K562 (cell line): Measurements from ENCODE around the gene OR51G2. TPM values are rescaled to one million over a fixed set of nuclear protein-coding genes. Genes with fewer than 3 reads are reported as not detected.
A peak's percentile ranks its signal among the peaks of the same experiment; 100 is the strongest.

Source experiments
- ARHGAP35 ChIP-seq: fragments of 450-650 bp; IDR thresholded peaks from 2 replicates; pipeline ENCODE4 v1.6.1; 2018; ENCODE audit not compliant: partially characterized antibody
- C11orf30 ChIP-seq: fragments of 450-650 bp; IDR thresholded peaks from 2 replicates; pipeline ENCODE4 v1.6.1; 2016; ENCODE audit warnings: low read depth, mild to moderate bottlenecking
- GMEB1 ChIP-seq: fragments of 250-450 bp; sonication (Bioruptor Pico); IDR thresholded peaks from 2 replicates; pipeline ENCODE4 v1.4.0; 2020; ENCODE audit warnings: mild to moderate bottlenecking
- MAFF ChIP-seq: IDR thresholded peaks from 2 replicates; pipeline ENCODE4 v1.6.1; 2012; ENCODE audit warnings: low read length, improper control_type of control experiment
- MAFK ChIP-seq: IDR thresholded peaks from 2 replicates; pipeline ENCODE4 v1.6.1; 2011; ENCODE audit warnings: low read length, improper control_type of control experiment
- NFE2L1 ChIP-seq: fragments of 450-650 bp; IDR thresholded peaks from 2 replicates; pipeline ENCODE4 v1.6.1; 2016; ENCODE audit warnings: missing genetic modification characterization, low read depth, mild to moderate bottlenecking, missing compliant biosample characterization, moderate library complexity, borderline replicate concordance
- RBBP5 ChIP-seq: fragments of 200-600 bp; sonication (generic); IDR thresholded peaks from 2 replicates; pipeline ENCODE4 v1.6.1; 2012; ENCODE audit warnings: borderline replicate concordance, mild to moderate bottlenecking, low read length, control low read depth, inconsistent platforms; ENCODE audit not compliant: insufficient read depth, poor library complexity, severe bottlenecking
- RNF2 ChIP-seq: sonication (generic); IDR thresholded peaks from 2 replicates; pipeline ENCODE4 v1.6.1; 2016
- SMARCE1 ChIP-seq: fragments of 450-650 bp; IDR thresholded peaks from 2 replicates; pipeline ENCODE4 v1.7.1; 2016; ENCODE audit warnings: mild to moderate bottlenecking
- TRIM28 ChIP-seq: fragments of 450-650 bp; IDR thresholded peaks from 2 replicates; pipeline ENCODE4 v1.6.1; 2017
- polyA plus RNA-seq, 8 experiments: library from polyadenylated mRNA; depleted of rRNA in 4 of 8; stranded (reverse) in 5 of 8; unstranded in 3 of 8; fragments of >200 nt; fragmentation: Nextera tagmentation in 2 of 8; fragmentation: Illumina TruSeq in 1 of 8; extraction: Ambion mirVana in 2 of 8; extraction: Trizol in 1 of 8; gene quantifications; 2 replicates each; pipeline versions ENCODE4 v1.2.1 to v1.2.3, GENCODE V29; 2011 to 2014; ENCODE audit warnings: inconsistent platforms in 1 of 8, missing spikeins in 1 of 8
- total RNA-seq, 7 experiments: library from RNA; depleted of rRNA in 6 of 7; stranded (reverse); fragments of >200 nt in 6 of 7; fragmentation: Illumina TruSeq in 2 of 7; extraction: Trizol in 2 of 7; gene quantifications; 2 replicates each; pipeline versions ENCODE4 v1.2.1 to v1.2.3, GENCODE V29; 2011 to 2021; ENCODE audit warnings: low replicate concordance in 1 of 7
- TF ChIP-seq, protein P1 (sequence below): fragments of 450-650 bp; IDR thresholded peaks from 2 replicates; pipeline ENCODE4 v1.7.1; 2018; ENCODE audit warnings: mild to moderate bottlenecking, low read depth; ENCODE audit not compliant: partially characterized antibody
- TF ChIP-seq, protein P2 (sequence below): sonication (generic); formaldehyde crosslinking; IDR thresholded peaks from 2 replicates; pipeline ENCODE4 v1.8.0; 2022; ENCODE audit warnings: mild to moderate bottlenecking, low read depth, missing genetic modification reagents

The OR51G2 gene
- total and polyA plus RNA-seq, 9 of the 15 experiments (the other 6 are each of a cell fraction or from before 2014, with no cell fraction given), result not detected

DNA sequence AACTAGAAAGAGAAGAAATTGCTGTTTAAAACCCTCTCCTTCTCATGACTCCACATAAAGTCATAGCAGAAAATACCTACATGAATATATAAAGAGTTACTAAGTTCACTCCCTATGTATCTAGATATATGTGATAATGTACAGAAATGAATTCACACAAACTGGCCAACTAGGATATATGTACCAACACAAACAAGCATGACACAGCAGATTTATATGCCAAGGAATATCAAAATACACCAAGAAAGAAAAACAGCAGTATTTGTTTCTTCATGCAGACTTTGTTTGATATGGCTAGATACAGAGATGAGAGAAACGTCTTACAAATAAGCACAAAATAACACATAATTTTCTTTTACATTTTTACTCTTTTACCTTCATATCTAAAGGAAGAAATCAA lies 3.2 kb upstream of the OR51G2 start (continued):
- no peak for TF ChIP-seq RBBP5
- TF ChIP-seq GMEB1 (CRISPR knock-in tag), result no peak
- TF ChIP-seq RNF2, result no peak
- TF ChIP-seq NFE2L1 (tag), result peak; percentile 55; the same call in 1 of the 2 replicates
- TF ChIP-seq MAFF, result peak; percentile 47
- TF ChIP-seq, protein P1, sequence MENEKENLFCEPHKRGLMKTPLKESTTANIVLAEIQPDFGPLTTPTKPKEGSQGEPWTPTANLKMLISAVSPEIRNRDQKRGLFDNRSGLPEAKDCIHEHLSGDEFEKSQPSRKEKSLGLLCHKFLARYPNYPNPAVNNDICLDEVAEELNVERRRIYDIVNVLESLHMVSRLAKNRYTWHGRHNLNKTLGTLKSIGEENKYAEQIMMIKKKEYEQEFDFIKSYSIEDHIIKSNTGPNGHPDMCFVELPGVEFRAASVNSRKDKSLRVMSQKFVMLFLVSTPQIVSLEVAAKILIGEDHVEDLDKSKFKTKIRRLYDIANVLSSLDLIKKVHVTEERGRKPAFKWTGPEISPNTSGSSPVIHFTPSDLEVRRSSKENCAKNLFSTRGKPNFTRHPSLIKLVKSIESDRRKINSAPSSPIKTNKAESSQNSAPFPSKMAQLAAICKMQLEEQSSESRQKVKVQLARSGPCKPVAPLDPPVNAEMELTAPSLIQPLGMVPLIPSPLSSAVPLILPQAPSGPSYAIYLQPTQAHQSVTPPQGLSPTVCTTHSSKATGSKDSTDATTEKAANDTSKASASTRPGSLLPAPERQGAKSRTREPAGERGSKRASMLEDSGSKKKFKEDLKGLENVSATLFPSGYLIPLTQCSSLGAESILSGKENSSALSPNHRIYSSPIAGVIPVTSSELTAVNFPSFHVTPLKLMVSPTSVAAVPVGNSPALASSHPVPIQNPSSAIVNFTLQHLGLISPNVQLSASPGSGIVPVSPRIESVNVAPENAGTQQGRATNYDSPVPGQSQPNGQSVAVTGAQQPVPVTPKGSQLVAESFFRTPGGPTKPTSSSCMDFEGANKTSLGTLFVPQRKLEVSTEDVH, result no peak
- TF ChIP-seq, protein P2, sequence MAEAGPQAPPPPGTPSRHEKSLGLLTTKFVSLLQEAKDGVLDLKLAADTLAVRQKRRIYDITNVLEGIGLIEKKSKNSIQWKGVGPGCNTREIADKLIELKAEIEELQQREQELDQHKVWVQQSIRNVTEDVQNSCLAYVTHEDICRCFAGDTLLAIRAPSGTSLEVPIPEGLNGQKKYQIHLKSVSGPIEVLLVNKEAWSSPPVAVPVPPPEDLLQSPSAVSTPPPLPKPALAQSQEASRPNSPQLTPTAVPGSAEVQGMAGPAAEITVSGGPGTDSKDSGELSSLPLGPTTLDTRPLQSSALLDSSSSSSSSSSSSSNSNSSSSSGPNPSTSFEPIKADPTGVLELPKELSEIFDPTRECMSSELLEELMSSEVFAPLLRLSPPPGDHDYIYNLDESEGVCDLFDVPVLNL (CRISPR knock-in tag), result no peak
- peak; percentile 37; the same call in 1 of the 2 replicates for TF ChIP-seq MAFK
- no peak for TF ChIP-seq TRIM28
- TF ChIP-seq SMARCE1, result no peak
- TF ChIP-seq ARHGAP35, result no peak
- peak; percentile 41 for TF ChIP-seq C11orf30
